Neural cell (in vitro differentiated cells): Measurements from ENCODE around the gene RANBP10. TPM values are rescaled to one million over a fixed set of nuclear protein-coding genes. Genes with fewer than 3 reads are reported as not detected.

Experiments
- H2AFZ ChIP-seq: fragments of 200-600, 300-800 bp; sonication (generic), shearing (Covaris generic); 2 replicates; pipeline ENCODE4 v1.6.0; 2014; ENCODE audit warnings: low read depth, mild to moderate bottlenecking, antibody characterized with exemption, low read length, moderate library complexity
- H3F3A ChIP-seq: fragments of 200-600 bp; shearing (Covaris generic); 2 replicates; pipeline ENCODE4 v1.6.1; 2016; ENCODE audit warnings: mild to moderate bottlenecking, moderate library complexity, mixed read lengths, antibody characterized with exemption, low read length; ENCODE audit not compliant: insufficient read depth, poor library complexity, severe bottlenecking
- H3K27ac ChIP-seq: fragments of 200-600, 300-800 bp; sonication (generic), shearing (Covaris generic); 2 replicates; pipeline ENCODE4 v1.5.1; 2014; ENCODE audit warnings: mild to moderate bottlenecking, low read length, moderate library complexity
- H3K27me3 ChIP-seq: fragments of 300-800, 200-600 bp; sonication (generic), shearing (Covaris generic); 2 replicates; pipeline ENCODE4 v1.6.0; 2014; ENCODE audit warnings: mild to moderate bottlenecking, low read depth, low read length, moderate library complexity; ENCODE audit not compliant: insufficient read depth
- H3K36me3 ChIP-seq: fragments of 300-800, 200-600 bp; sonication (generic), shearing (Covaris generic); 2 replicates; pipeline ENCODE4 v1.5.1; 2014; ENCODE audit warnings: mild to moderate bottlenecking, antibody characterized with exemption, low read length, moderate library complexity; ENCODE audit not compliant: insufficient read depth
- H3K4me2 ChIP-seq: fragments of 300-800, 200-600 bp; sonication (generic), shearing (Covaris generic); 2 replicates; pipeline ENCODE4 v1.6.0; 2014; ENCODE audit warnings: mild to moderate bottlenecking, low read length
- H3K4me3 ChIP-seq: fragments of 300-800, 200-600 bp; sonication (generic), shearing (Covaris generic); 2 replicates; pipeline ENCODE4 v1.5.1; 2014; ENCODE audit warnings: mild to moderate bottlenecking, low read length, moderate library complexity
- H3K79me2 ChIP-seq: fragments of 200-600 bp; shearing (Covaris generic); replicated peaks from 2 replicates; pipeline ENCODE4 v1.6.0; 2014; ENCODE audit warnings: mild to moderate bottlenecking, low read length, moderate library complexity; ENCODE audit not compliant: insufficient read depth
- H3K9ac ChIP-seq: fragments of 300-800, 200-600 bp; sonication (generic), shearing (Covaris generic); 2 replicates; pipeline ENCODE4 v1.6.1; 2016; ENCODE audit warnings: mild to moderate bottlenecking, low read length, mixed read lengths
- H3K9me2 ChIP-seq: fragments of 200-600 bp; shearing (Covaris generic); 2 replicates; pipeline ENCODE4 v1.6.1; 2016; ENCODE audit warnings: mild to moderate bottlenecking, low read length, mixed read lengths; ENCODE audit not compliant: insufficient read depth
- H3K9me3 ChIP-seq: fragments of 200-600, 300-800 bp; sonication (generic), shearing (Covaris generic); 2 replicates; pipeline ENCODE4 v1.6.1; 2016; ENCODE audit warnings: mild to moderate bottlenecking, mixed run types, low read length, moderate library complexity, mixed read lengths
- H4K20me1 ChIP-seq: fragments of 200-600 bp; shearing (Covaris generic); 2 replicates; pipeline ENCODE4 v1.6.1; 2016; ENCODE audit warnings: mild to moderate bottlenecking, mixed run types; ENCODE audit not compliant: insufficient read depth
- CTCF ChIP-seq: fragments of 450-650 bp; IDR thresholded peaks from 2 replicates; pipeline ENCODE4 v1.5.1; 2014; ENCODE audit warnings: antibody characterized with exemption, mild to moderate bottlenecking, moderate library complexity; ENCODE audit not compliant: poor library complexity, severe bottlenecking
- EP300 ChIP-seq: fragments of 450-650 bp; conservative IDR thresholded peaks from 2 replicates; pipeline ENCODE4 v1.6.1; 2014; ENCODE audit warnings: antibody characterized with exemption, mild to moderate bottlenecking, moderate library complexity; ENCODE audit not compliant: poor library complexity, severe bottlenecking
- EZH2 ChIP-seq: fragments of 200-600, 300-800 bp; shearing (Covaris generic), sonication (generic); IDR thresholded peaks from 2 replicates; pipeline ENCODE4 v1.6.1; 2014; ENCODE audit warnings: antibody characterized with exemption, low read length, borderline replicate concordance, mild to moderate bottlenecking; ENCODE audit not compliant: insufficient read depth, poor library complexity, severe bottlenecking
- MXI1 ChIP-seq: fragments of 450-650 bp; conservative IDR thresholded peaks from 2 replicates; pipeline ENCODE4 v1.6.1; 2014; ENCODE audit warnings: antibody characterized with exemption, mild to moderate bottlenecking; ENCODE audit not compliant: poor library complexity, severe bottlenecking
- POLR2AphosphoS5 ChIP-seq: IDR thresholded peaks from 2 replicates; pipeline ENCODE4 v1.6.1; 2012
- RAD21 ChIP-seq: fragments of 450-650 bp; conservative IDR thresholded peaks from 2 replicates; pipeline ENCODE4 v1.6.1; 2014; ENCODE audit warnings: antibody characterized with exemption, mild to moderate bottlenecking, moderate library complexity
- REST ChIP-seq: IDR thresholded peaks from 2 replicates; pipeline ENCODE4 v1.6.1; 2012; ENCODE audit warnings: borderline replicate concordance
- SMC3 ChIP-seq: fragments of 450-650 bp; conservative IDR thresholded peaks from 2 replicates; pipeline ENCODE4 v1.6.1; 2014; ENCODE audit warnings: antibody characterized with exemption, mild to moderate bottlenecking, moderate library complexity; ENCODE audit not compliant: poor library complexity
- TAF1 ChIP-seq: IDR thresholded peaks from 2 replicates; pipeline ENCODE4 v1.6.1; 2012; ENCODE audit warnings: low read depth
- polyA plus RNA-seq: library from polyadenylated mRNA; depleted of rRNA; stranded (reverse); fragments of >200 nt; gene quantifications from 2 replicates; pipeline ENCODE4 v1.2.3, GENCODE V29; 2014

Gene RANBP10
- polyA plus RNA-seq, 1 donor from 2014 or later: 10.9 TPM

- Histone ChIP-seq H3K4me2 (no peak overlapping the region), H3K27me3 (no peaks in the 10 kb centered on the region), H3K27ac (no peak overlapping the region), H4K20me1 (no peaks in the 10 kb centered on the region), H3K4me3 (no peak overlapping the region), H3K36me3 (no peaks in the 10 kb centered on the region), H3K79me2 (no peaks in the 10 kb centered on the region), H3F3A (no peaks in the 10 kb centered on the region), H2AFZ (no peak overlapping the region), H3K9me2 (no peaks in the 10 kb centered on the region), H3K9ac (no peak overlapping the region), H3K9me3 (no peaks in the 10 kb centered on the region)
- TF ChIP-seq RAD21 (no peak), SMC3 (no peak)
These were observed 16.2 kb upstream of the RANBP10 start for GRCh38 chr16:67822511-67822910.

- TF ChIP-seq TAF1: no peak
- no peak for TF ChIP-seq CTCF
- no peak for TF ChIP-seq EP300
- TF ChIP-seq EZH2: no peak
- TF ChIP-seq POLR2AphosphoS5: no peak
- no peak for TF ChIP-seq MXI1
These were observed 14.4 kb upstream of the RANBP10 start for GRCh38 chr16:67820608-67821259.

GRCh38 chr16:67814567-67814966 is 8.2 kb upstream of the RANBP10 start:
- Histone ChIP-seq H3F3A (no peaks in the 10 kb centered on the region), H3K4me3 (no peak overlapping the region), H2AFZ (no peak overlapping the region), H3K9me3 (no peaks in the 10 kb centered on the region), H3K27me3 (no peaks in the 10 kb centered on the region), H4K20me1 (no peaks in the 10 kb centered on the region), H3K36me3 (no peaks in the 10 kb centered on the region), H3K4me2 (no peak overlapping the region), H3K9me2 (no peaks in the 10 kb centered on the region), H3K27ac (no peak overlapping the region), H3K79me2 (no peaks in the 10 kb centered on the region), H3K9ac (no peak overlapping the region)
- no peak for TF ChIP-seq CTCF
- no peak for TF ChIP-seq TAF1
- TF ChIP-seq RAD21: no peak
- no peak for TF ChIP-seq EP300
- no peak for TF ChIP-seq EZH2
- no peak for TF ChIP-seq POLR2AphosphoS5
- no peak for TF ChIP-seq MXI1
- no peak for TF ChIP-seq REST
- TF ChIP-seq SMC3: no peak

More at GRCh38 chr16:67820608-67821259, 14.4 kb upstream of the RANBP10 start:
- H3K27ac ChIP-seq: no peak overlapping the region
- no peaks in the 10 kb centered on the region for H4K20me1 ChIP-seq
- no peak overlapping the region for H3K4me3 ChIP-seq
- H3K9me3 ChIP-seq: no peaks in the 10 kb centered on the region
- no peaks in the 10 kb centered on the region for H3K36me3 ChIP-seq
- no peaks in the 10 kb centered on the region for H3F3A ChIP-seq
- no peaks in the 10 kb centered on the region for H3K79me2 ChIP-seq
- H3K9me2 ChIP-seq: no peaks in the 10 kb centered on the region
- no peak overlapping the region for H3K9ac ChIP-seq
- no peaks in the 10 kb centered on the region for H3K27me3 ChIP-seq
- H2AFZ ChIP-seq: no peak overlapping the region
- H3K4me2 ChIP-seq: no peak overlapping the region
